HG02973 (cell line): ENCODE results near the gene PDCD6IP.
"Not testable (repeated sequence)": the region's sequence is repeated elsewhere in the genome, so short reads cannot be mapped to it uniquely, and the experiment has no call there.

Experiments
- ATAC-seq: cut with Tn5 transposase; IDR thresholded peaks from one replicate; pipeline ENCODE4 v1.9.1; 2021; ENCODE audit warnings: moderate library complexity; ENCODE audit not compliant: unreplicated experiment

Gene PDCD6IP, protein sequence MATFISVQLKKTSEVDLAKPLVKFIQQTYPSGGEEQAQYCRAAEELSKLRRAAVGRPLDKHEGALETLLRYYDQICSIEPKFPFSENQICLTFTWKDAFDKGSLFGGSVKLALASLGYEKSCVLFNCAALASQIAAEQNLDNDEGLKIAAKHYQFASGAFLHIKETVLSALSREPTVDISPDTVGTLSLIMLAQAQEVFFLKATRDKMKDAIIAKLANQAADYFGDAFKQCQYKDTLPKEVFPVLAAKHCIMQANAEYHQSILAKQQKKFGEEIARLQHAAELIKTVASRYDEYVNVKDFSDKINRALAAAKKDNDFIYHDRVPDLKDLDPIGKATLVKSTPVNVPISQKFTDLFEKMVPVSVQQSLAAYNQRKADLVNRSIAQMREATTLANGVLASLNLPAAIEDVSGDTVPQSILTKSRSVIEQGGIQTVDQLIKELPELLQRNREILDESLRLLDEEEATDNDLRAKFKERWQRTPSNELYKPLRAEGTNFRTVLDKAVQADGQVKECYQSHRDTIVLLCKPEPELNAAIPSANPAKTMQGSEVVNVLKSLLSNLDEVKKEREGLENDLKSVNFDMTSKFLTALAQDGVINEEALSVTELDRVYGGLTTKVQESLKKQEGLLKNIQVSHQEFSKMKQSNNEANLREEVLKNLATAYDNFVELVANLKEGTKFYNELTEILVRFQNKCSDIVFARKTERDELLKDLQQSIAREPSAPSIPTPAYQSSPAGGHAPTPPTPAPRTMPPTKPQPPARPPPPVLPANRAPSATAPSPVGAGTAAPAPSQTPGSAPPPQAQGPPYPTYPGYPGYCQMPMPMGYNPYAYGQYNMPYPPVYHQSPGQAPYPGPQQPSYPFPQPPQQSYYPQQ

DNA sequence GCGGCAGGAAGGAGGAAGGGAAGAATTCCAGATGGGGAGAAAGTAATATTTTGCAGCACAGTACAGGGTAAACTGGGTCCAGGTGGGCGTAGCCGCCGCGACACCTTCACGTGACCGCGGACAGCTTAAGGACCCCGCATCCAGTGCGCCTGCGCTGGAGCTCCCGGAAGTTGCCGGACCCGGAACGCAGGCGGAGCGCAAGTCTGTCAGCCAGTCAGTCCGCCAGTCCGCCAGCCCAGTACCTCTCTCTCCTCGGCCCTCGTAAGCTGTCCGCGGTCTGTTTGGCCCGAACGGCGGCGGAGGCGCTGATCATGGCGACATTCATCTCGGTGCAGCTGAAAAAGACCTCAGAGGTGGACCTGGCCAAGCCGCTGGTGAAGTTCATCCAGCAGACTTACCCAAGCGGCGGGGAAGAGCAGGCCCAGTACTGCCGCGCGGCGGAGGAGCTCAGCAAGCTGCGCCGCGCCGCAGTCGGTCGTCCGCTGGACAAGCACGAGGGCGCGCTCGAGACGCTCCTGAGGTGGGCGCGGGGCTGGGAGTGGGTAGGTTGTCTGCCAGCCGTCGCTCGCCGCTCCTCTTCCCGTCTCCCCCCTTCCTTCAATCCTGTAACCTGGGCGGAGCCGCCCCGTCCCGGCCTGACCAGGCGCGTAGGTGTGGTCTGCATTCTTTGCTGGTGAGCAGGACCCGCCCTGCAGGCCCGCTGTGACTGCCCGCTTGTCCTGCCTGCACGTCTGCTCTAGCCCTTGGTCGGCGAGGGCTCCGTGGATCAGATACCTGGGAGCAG is at the start of gene PDCD6IP:
TSS of gene PDCD6IP (plus strand) at position 213 of the 784 bp plus-strand sequence. CDS start at position 312, 99 bp downstream.
- ATAC-seq: peak; percentile 87

DNA sequence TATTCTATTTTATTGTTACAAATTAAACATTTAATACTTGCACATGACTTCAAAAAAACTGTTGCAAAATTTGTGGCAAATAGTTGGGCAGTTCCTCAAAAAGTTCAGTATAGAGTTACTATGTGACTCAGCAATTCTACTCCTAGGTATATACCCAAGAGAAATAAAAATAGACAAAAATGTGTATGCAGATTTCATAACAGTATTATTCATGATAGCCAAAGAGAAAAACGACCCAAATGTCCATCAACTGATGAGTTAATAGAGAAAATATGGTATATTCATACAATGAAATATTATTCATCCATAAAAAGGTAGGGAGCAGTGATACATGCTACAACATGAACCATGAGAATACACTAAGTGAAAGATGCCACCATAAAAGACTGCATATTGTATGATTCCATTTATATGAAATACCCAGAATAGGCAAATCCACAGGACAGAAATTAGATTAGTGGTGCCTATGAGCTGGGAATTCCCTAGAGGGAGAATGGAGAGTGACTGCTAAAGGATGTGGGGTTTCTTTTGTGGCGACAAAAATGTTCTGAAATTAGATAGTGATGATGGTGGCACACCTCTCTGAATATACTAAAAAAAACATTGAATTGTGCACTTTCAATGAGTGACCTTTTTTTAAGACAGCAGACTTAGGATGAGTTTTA is 48.8 kb upstream of the PDCD6IP start:
- no peak for ATAC-seq

DNA sequence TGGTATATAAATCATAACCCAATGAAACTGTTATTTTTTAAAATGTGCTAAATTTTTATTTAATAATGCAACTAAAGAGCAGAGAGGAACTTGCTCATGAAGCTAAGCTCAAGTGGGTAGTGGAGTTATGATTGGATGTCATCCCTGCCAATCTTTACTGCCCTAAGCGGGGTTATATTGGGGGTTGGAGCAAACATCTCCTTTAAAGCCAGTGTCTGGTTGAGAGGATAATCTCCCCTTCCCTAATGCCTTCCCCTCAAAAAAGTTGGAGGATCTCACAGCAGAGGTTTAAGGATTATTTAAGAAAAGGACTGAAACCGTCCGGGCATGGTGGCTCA is 48.2 kb upstream of the PDCD6IP start:
- ATAC-seq: no peak

DNA sequence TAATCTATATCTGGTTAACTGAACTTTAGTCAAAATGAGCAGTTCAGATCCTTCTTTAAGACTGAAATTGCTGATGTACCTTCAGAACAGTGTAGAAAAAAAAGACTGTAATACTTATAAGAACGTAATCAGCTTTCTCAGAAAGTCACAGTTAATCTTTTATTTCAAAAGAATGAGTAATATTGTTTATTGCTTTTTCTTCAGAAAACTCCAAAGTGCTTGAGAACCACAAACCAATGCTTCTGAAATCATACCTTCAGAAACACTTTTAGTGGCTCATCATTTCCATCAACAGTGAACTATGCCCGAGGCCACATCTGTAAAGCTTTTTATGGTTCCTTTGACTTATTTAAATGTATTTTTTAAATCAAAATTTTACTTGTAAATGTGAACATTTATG is 47.1 kb upstream of the PDCD6IP start:
- ATAC-seq: no peak

DNA sequence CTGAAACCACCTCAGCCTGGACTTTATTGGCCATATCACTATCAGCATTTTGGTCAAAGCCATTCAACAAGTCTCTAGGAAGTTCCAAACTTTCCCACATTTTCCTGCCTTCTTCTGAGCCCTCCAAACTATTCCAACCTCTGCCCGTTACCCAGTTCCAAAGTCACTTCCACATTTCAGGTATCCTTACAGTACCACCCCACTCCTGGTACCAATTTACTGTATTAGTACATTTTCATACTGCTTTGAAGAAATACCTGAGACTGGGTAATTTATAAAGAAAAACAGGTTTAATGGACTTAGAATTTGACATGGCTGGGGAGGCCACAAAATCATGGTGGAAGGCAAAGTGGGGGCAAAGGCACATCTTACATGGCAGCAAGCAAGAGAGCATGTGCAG is 44.0 kb upstream of the PDCD6IP start:
- not testable (repeated sequence) for ATAC-seq

DNA sequence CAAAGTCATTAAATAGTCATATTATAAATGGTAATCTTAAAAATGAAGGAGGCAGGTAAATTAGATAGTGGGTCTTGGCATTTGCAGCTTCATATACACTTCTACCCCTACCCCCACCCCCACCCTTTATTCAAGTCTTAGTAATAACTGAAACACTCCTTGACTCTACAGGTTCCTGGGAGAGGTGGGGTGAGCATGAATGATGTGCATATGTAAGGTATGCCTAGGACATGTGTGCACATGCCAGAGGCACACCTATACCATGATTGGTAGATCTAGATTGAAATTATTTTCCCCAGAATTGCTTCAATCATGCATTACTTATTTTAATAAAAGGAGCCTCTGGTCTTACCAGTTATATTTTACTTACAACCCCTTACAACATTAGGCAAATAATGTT is 40.1 kb upstream of the PDCD6IP start:
- no peak for ATAC-seq

DNA sequence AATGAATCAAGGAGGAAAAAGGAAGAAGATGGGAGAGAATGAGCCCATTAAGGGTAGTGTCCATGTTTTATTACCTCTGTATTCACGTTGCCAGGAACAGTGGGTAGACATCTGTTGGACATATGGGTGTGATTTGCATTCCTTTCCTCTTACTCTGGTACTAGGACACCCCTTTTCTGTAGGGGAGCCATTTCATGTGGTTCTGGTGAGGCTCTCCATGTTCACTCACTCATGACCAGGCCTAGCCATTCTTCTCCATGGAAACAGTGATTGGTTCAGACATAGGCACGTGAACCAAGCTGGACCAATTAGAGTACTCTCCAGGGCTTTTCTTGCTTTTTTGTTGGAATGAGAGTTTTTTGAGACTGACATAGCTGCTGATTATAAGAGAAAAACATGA is 39.6 kb upstream of the PDCD6IP start:
- no peak for ATAC-seq

DNA sequence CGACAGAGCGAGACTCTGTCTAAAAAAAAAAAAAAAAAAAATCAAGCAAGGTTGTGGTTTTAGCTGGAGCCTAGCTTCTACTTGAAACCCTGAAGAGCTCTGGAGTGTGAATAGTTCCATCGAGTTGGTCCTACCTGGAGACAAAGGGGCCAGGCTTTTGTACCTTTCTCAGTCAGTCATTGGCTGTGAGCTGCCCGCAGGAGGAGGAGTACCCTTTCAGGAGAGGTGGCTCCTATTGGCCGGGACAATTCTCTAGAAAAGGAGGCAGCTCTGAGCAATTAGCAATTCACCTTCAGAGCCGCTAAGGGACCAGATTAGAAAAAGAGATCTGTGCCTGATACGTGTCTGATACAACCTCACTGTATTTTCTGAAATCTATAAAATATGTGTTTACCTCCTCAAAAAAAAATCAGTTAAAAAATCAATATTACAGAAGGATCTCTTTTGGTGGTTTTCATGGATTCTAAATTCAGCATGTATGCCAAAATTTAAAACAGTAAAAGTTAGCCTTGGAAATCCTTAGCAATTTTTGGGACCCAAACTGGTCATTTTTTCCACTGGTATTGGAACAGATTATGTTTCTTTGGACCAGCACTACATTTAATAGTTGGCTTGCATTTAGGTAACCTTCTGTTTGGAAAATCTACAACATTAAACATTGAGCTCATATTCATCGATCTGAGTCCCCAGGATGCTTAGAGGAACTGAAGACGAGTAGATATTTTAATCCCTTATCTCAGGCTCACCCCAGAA is 29.7 kb upstream of the PDCD6IP start:
- ATAC-seq: no peak

DNA sequence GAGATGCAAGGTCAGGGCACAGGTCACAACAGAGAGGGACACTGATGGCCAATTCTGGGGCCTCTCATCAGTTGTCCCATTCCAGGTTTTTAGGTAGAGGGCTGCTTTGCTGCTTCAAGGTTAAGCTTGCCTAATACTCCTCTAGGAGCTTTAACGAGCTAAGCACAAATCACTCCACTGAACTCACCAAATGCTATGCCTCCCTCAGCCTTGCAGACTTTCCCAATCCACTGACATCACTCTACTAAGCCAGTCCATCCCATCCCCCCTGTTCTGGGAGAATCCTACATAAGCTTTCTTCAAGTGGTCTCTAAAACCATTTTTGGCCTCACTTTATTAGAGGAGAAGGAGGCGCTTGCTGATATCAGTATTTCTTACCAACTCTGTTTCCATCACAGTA is 24.8 kb upstream of the PDCD6IP start:
- no peak for ATAC-seq

DNA sequence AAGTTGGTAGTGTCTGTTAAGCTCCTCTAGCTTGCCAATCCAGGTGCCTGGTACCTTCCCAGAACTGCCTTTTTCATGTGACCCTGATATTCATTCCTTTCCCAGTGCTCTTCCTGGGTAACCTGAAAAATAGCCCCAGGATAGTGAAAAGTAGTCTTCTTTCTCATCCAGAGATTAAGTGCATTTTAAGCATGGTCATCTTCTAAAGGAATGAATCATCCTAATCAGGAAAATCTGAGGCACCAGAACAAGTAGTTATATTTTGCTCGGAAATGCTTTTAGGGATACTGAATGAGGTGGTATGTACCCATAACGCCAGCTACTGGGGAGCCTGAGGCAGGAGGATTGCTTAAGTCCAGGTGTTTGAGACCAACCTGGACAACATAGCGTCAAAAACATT is 23.1 kb upstream of the PDCD6IP start:
- ATAC-seq: no peak

DNA sequence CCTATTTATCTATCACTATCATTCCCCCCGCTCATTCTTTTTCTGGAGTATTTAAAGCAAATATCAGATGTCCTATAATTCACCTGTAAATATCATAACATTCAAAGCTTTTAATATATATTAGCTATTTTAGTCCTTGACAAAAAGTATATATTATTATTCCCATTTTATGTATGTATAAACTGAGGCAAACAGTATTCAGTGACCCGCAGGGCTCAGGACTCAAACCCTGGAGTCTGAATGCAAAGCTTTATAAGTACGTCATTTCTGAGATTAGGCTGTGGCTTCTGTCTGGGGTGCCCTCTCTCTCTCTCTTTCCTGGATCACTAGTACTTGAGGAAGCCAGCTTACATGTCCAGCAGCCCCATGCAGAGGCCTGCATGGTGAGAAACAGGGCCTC is 20.4 kb upstream of the PDCD6IP start:
- no peak for ATAC-seq

DNA sequence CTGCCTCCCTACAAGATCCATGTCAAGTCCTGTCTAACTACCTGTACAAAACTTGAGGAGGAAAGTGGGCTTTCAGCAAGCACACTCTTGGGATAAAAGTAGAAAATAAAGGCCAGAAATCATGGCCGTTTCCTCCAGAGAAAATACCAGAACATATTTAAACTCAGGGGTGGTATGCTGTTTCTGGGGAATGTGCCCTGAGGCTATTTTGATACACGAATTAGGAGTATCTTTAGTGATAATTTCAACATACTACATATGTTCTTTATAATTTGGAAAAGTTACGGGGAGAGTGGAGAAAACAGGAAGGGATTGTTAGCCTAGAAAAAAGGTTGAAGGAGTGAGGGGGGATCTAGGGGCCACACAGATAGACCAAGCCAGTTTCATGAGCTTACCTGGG is 18.7 kb upstream of the PDCD6IP start:
- no peak for ATAC-seq

DNA sequence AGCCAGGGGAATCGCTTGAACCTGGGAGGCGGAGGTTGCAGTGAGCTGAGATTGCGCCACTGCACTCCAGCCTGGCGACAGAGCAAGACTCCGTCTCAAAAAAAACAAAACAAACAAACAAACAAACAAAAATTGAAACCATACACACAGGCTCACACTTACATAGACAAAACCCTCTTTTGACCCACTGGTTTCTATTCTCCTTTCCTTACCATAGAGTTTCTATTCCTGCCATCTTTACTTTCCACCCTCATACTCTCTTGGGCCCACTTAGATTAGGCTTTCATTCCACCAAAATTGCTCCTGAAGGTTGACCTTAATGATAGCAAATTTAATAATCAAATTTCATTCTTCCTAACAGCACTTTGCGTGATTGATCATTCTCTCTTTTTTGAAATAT is 17.0 kb upstream of the PDCD6IP start:
- ATAC-seq: not testable (repeated sequence)

DNA sequence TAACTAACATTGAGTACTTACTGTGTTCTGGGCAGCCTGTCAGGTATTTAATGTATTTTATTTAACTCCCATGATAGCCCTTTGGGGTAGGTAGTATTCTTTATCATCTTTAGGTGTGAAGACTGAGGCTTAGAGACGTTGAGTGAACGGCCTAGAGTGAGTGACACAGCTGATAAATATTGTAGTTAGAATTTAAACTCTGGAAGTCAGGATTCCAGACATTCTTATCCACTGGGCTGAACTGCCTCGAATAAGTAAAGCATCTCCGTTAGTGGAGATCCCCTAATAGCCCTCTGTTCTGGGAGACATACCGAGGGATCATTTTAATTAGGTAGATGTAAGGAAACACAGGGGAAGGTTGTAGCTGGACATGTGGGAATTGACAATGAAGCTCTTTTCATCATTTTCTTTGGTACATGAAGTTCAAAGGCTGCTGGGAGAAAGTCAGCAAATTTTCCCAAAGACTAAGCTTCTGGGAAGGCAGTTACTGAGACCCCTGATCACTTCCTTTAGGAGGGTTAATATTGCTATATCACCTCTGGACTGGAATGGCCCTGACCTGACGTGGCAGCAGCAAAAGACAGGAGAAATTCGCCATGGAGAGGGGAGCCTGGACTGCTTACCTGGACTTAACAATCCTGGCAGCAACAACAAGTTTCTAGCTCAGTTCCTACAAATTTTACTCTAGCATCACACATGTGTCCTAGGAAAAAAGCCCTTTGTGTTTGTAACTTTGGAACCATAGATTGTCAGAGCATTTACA is 11.7 kb upstream of the PDCD6IP start:
- ATAC-seq: no peak

DNA sequence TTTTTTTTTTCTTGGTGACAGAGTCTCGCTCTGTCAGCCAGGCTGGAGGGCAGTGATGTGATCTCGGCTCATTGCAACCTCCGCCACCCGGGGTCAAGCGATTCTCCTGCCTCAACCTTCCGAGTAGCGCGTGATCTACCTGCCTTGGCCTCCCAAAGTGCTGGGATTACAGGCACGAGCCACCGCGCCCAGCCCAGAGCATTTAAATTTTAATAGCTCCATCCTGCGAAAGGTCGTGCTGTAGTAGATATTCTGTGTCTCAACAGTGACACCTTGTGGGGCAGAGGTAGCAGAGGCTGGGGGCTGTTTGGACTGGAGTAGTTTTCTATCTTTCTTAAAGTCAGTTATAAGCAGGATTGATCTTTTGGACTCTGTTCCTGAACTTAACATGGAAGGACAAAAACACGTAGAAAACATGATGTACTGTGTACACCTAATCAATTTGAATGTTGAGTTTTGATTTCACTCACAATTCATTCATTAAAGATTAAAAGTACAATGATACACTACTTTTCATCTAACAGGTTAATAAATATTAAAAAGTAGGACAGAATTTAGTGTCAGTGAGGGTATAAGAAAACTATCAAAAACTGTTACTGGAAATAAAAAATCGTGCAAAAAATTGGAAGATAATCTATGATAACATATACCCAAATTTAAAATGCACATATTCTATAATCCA is 11.0 kb upstream of the PDCD6IP start:
- peak; percentile 78 for ATAC-seq

DNA sequence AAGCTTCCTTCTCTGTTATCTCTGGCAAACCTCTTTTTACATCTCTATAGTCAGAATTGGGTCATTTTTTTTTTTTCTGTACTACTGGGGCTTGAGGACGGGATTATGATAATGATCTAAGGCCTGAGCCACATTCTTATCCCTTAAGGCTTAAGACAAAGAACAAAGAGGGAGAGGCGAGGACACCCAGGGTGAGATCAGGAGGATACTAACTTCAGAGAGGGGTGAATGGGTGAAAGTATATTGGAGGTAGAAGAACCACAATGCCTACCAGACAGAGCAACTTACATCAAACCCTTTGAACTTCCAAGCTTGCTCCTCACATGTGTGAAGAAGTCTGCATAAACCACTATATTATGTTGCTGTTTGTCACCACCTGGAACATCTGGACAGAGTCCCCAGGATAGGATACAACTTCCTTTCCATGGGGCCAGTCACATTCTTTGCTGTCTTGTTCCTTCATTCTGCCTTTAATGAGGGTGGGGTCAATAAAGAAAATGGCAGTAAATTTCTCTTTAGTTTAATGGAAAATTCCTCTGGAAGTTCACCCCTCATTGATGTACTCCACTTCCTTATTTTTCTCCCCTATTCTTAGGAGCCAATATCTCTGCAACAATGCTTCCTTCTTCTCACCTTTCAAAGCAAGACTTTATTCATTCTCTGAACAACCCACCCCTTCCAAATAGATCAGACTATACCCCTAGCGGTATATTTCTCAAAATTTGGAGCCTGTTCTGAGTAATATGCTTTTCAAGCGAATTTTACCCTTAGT is 9.1 kb upstream of the PDCD6IP start:
- ATAC-seq: no peak

DNA sequence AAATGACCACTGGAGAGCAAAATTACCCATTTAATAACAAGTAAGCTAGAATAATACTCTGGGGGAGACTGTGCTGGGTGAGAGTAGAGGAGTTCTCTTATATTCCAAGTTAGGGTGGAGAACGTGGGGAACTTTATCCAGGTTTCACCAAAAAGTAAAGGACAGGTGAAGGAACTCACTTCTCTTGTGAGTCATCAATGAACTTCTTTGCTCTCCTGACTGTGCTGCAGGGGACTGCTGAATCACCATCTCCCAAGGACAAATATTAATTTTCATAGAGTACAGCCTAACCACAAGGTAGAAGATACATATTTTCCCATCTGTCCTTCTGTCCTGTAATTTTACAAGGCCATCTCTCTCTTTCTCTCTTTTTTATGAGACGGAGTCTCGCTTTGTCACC is 8.3 kb upstream of the PDCD6IP start:
- no peak for ATAC-seq
